Embryonic facial prominence (tissue), 1 donor: ENCODE measurements around the gene XYLT1.
"Not testable (repeated sequence)": the region's sequence is repeated elsewhere in the genome, so short reads cannot be mapped to it uniquely, and the experiment has no call there.

Source experiments
- DNase-seq: peaks from one replicate; pipeline ENCODE4 v3.0.0-alpha.2; 2016; ENCODE audit errors: extremely low spot score

The XYLT1 gene

DNA sequence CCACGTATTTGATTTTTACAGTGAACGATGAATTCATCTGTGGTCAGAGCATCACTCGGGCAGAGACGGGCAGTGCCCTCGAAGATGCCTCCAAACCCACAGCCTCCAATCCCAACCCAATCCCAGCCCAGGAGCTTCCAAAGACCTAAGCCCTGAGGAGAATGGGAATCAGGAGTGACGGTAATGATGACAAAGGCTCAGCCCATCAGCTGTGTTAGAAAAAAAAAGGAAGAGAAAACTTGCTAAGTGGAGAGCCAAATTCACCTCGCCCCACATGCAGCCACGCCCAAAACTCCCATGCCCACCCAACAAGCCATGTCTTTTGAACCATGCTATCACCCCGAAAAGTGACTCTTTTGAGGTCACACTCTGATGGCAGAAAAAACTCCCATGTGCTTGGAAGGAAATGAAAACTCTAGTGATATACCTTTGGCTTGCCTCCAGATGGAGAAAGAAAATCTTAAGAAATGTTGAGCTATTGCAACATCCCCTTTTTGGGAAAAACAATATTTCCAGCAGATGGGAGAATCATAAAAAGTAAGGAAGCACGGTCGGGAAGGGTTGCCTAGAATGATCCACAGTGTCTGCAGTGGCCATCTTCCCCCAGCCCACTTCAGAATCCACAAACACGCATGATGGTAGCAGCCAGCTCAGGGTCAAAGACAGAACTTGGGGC, 37.7 kb downstream of the XYLT1 start:
- DNase-seq, result no peak

DNA sequence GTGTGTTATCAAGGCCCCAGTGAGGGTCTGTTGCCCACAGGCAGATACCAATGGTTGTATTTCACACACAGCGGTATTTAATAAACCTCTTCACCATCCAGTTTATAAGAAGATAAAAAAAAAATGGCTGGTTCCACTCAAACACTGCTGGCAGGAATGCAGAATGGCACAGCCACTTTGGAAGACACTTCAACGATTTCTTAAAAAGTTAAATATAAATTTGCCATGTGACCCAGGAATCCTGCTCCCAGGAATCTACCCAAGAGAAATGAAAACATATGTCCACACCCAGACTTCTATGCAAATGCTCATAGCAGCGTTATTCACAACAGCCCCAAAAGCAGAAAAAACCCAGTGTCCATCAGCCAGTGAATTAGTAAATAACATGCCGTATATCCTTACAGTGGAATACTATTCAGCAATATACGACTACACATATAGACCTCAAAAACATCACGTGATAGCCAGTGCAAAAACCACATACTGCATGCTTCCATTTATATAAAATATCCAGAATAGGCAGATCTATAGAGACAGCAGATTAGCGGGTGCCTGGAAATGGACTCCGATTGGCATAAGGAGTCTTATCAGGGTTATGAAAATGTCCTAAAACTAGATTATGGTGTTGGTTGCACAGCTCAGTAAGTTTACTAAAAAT, 38.7 kb downstream of the XYLT1 start:
- DNase-seq, result no peak

DNA sequence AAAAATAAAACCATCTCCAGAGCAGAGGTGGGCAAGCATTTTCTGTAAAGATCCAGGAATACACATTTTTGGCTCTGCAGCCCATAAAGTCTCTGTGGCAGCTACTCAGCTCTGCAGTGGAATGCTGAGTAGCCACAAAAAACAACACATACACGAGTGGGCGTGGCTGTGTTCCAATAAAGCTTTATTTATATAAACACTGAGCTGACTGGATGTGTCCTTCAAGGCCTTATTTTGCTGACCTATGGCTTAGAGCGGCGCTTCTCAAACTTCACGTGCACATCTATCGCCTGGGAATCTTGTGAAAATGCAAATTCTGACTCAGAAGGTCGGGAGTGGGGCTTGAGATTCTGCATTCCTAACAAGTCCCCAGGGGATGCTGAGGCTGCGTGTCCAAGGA, 39.7 kb downstream of the XYLT1 start:
- DNase-seq, result no peak

DNA sequence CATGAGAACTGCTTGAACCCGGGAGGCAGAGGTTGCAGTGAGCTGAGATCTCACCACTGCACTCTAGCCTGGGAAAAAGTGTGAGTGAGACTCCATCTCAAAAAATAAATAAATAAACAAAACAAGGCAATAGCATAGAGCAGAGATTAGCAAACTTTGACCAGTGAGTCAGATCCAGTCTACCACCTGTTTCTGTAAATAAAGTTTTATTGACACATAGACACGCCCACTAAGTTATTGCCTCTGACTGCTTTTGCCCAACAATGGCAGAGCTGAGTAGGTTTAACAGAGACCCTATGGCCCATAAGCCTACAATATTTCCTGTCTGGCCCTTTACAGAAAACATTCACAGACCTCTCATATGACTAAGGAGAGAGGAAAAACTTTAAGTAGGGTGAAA, 44.3 kb downstream of the XYLT1 start:
- no peak for DNase-seq

DNA sequence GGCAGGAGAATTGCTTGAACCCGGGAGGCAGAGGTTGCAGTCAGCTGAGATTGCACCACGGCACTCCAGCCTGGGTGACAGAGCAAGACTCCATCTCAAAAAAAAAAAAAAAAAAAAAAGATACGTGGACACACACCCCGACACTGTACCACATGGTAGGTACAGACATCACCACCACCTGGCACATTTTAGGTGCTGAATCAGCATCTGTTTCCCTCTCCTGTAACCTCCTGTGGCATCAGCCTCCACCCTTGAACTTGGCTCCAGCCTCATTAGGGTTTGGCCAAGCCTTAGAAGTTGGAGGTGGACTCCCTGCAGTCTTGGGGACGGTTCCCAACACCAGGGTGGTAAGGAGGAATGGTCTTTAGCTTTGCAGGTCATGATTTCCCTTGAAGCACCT, 46.0 kb downstream of the XYLT1 start:
- DNase-seq, result no peak

DNA sequence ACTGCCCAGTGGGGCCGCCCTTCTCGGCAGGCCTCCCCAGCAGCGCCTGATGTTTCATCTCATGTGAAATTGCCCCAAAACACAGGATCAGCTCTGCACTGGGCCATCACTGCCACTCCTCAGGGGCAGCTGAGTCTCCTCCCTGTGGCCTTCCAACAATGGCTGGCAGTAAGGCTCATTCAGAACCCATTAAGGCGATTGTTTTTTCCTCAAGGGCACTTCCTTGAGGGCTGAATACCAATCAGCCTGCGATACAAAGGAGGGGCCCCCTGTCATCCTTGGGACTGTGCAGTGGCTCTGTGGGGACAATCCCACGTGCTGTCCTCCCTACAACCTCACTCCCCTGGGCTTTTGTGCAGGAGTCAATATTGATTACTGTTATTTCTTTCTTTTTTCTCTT, 47.5 kb downstream of the XYLT1 start:
- DNase-seq, result no peak

DNA sequence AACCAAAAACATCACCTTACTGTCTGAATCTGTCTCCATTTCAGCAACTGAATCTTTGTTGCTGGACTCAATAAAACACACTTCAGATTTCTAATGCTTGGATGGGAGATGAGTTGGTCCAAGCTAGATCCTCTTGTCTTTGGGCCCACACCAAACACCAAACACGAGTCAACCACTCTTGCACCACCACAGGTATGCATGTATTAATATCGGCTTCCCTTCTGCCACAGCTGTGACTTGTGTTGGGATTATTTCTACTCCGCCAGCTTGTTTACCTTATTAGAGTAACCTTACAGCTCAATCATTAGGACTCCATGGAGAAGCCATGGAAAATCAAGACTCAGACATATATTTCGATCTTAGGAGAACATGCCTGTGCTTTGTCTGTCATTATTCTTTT, 49.9 kb downstream of the XYLT1 start:
- no peak for DNase-seq

DNA sequence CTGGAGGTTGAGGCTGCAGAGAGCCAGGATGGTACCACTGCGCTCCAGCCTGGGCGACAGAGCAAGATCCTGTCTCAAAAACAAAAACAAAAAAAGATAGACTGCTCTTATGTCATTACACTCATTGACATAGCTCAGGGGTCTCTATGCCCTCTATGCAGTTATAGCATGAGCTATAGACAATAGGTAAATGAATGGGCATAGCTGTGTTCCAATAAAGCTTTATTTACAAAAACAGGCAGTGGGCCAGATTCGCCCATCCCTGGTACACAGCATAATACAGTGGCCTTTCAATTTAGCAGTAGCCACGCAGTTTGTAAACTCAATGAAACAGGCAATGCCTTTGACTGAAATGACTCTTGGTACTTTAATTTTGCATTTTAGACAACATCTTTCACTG, 51.5 kb downstream of the XYLT1 start:
- DNase-seq, result no peak

DNA sequence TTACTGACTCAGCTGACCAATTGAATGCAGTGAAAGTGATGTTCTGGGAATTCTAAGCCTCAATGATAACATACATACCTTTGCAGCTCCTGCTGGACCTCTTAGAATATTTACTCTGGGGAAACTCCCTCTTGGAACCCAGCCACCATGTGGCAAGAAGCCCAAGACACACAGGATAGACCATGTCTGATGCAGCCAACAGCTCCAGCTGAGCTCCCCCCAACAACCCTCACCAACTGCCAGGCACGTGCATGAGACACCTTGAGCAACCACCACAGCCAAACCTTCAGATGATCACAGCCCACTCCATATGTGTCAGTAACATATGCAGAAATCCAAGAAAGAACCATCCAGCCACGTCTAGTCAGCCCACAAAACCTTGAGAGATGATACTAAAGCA, 53.0 kb downstream of the XYLT1 start:
- no peak for DNase-seq

DNA sequence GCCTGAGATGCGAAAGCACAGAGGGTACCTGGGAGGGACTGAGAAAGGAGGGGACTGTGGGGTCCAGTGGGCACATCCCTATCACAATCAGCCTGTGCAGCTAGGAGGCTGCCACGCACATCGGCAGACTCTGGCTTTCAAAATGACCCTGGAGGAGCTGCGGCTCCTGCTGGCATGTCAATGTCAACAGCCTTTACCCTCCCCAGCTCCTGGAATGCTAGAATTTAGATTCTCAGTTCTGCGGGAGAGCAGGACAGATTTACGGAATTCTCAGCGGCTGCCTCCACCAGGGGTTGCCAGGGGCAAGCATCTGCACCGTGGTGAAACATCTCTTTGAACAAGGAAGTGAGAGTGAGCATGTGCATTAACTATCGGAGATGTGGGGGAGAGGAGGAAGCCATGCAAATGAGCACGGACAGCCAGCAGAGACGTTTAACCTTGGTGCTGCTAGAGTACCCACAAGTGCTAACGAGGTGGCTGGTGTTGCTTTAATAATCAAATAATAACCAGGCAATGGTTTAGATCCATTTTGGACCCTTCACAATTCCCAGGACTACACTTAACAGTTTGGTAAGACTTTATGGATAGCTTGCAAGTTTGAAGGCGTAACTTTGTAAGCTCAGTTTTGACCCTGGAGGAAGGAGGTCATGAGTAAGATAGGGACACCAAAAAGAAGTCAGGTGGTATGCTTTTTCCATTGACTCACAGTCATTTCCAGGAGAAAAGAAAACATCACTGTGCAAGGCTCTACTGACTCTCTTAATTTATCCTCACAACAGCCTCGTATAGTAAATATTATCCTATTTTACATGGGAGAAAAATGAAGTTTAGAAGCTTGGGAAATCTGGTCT, 54.1 kb downstream of the XYLT1 start:
- DNase-seq, result no peak

DNA sequence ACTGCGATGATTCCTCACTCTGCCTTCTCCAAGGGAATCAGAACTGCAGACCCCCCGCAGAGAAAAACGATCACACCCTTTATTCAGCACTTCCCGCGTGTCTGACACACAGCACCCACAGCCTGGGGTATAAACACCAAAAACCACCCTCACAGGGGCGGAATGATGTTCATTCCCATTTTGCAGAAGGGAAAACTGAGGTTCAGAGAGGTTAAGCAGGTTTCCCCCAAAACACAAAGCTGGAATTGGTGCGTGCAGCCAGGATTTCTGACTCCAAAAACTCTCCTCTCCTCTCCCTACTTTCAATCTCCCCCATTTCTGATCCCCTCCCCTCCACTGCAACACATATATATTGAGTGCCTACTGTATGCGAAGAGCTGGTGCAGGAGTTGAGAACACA, 55.8 kb downstream of the XYLT1 start:
- DNase-seq, result no peak

DNA sequence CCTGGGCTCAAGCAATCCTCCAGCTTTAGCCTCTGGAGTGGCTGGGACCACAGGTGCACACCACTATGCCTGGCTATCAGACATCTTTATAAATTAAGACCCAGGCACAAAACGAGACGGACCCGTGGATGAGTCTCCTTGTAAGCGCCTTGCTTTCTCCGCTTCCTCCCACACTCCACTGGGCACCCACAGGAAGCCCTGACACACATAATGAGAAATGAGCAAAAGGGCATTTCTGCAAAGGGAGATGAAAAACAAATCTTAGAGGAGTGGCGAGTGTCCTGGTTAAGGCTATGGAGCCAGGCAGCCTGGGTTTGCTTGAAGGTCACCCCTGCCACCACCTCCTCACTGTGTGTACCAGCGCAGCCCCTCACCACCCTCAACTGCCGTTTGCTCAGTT, 56.3 kb downstream of the XYLT1 start:
- DNase-seq, result no peak

DNA sequence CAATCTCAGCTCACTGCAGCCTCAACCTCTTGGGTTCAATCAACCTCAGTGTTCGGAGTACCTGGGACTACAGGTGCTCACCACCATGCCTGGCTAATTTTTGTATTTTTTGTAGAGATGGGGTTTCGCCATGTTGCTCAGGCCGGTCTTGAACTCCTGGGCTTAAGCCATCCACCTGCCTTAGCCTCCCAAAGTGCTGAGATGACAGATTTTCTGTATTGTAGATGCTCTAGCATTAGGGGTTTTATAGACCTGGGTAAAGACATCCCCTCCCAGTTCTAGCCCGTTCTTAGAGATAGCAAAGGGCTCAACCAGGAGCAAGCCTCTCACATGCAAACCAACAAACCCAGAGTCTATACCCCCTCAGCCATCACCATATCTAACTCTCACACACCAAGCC, 57.3 kb downstream of the XYLT1 start:
- DNase-seq, result no peak

DNA sequence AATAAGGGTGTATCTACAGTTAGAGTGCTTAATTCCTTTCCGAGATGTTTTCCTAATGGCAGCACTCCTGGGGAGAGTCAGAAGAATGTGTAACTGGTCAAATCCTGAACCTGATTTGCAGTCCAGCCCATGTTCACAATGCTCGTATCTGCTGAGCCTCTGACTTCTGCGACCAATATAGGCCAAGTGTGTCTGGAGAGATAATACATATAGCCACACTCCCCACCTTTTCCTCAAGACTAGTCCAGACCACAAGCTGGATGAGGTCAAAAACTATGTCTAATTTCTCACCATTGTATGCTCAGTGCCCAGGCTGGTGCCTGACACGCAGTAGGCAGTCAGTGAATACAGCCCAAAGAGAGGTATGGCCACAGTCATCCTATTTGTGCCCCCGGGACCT, 58.0 kb downstream of the XYLT1 start:
- DNase-seq, result no peak

DNA sequence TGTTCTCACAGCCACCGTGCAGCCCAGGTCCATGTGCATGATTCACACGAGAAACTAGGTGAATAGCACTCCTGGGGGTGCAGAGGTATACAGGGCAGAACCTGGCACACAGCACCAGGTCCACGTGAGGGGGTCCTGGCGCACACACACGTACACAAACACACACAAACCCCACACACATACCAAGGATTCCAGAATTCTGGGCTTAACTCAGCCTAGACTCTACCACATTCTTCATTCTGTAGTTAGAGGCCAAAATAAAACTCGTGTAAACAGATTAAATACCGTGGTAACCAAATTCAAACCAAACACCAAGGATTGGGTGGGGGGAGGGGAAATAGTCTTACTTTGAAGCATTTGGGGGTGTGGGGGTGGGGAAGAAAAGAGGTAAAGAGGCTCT, 58.5 kb downstream of the XYLT1 start:
- DNase-seq, result no peak

DNA sequence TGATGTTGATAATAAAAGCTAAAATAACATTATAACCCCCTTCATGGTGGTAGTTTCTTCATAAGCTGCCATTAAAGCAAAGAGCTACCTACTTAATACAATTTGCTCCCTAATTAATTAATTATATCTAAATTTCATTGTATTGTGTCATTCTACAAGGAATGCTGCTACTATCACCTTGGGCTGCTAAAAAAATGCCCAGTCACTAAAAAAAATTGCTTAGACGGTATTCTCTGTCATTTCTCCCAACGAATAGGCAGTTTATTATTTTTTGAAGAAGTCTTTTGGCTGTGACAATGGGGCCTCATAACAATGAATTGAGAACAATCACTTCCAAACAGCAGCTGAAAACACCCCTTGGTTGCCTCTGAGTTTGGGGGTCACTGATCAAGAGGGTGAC, 59.5 kb downstream of the XYLT1 start:
- DNase-seq, result no peak

DNA sequence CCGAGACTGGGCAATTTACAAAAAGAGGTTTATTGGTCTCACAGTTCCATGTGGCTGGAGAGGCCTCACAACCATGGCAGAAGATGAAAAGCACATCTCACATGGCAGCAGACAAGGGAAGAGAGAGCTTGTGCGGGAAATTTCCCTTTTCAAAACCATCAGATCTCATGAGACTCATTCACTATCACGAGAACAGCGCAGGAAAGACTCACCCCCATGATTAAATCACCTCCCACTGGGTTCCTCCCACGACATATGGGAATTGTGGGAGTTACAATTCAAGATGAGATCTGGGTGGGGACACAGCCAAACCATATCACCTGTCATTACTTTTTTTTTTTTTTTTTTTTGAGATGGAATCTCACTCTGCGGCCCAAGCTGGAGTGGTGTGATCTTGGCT, 60.4 kb downstream of the XYLT1 start:
- not testable (repeated sequence) for DNase-seq

DNA sequence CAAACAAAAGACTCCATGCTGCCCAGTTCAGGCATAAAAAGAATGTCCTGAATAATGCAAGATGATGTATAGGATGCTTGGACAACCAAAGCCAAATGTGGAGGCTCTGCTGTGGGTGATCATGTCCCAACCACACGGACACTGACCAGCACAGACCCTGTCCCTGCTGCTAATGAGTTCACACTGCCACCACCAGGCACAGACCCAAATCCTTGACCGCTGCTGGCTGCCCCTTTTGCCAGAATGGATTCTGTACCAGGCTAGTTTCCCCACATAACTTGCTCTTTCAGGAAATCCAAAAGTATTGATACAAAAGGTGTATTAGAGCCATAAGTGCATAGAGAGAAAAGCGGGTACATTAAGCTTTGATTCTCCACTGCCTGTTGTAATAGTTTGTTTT, 60.9 kb downstream of the XYLT1 start:
- DNase-seq, result no peak

DNA sequence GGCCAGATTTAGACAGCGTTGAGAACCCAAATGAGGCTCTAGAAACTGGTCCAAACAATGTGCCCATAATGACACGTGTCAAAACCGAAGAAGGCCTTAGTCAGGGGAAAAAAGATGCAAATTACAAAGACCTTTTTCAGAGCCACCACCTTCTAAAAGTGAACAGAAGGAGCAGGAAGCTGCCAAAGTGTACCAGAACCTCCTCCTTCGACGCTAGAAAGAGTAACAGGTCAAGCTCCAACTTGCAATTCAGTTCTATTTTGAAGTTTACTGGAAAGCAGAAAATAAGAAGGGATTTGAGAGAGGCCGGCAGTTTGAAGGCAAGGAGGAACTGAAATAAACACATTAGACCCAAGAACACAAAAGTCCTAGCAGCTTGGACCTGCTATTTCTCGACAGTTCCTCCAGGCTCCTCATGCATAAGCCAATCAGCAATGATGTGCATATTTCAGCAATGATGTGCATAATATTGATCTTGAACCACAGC, 61.8 kb downstream of the XYLT1 start:
- no peak for DNase-seq

DNA sequence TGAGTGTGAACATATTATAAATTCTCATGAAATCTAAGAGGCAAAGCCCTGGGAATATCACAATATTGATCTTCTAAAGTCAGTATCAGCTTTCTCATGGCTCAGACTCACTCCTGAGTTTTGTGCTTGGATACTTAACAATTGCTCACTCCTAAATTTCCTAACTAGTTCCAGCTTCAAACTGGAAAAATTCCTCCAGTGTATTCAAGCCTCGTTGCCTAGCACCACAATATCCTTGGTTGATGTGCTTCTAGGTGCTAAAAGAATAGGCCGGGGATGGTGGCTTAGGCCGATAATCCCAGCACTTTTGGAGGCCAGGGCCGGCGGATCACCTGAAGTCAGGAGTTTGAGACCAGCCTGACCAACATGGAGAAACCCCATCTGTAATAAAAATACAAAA, 62.5 kb downstream of the XYLT1 start:
- no peak for DNase-seq

DNA sequence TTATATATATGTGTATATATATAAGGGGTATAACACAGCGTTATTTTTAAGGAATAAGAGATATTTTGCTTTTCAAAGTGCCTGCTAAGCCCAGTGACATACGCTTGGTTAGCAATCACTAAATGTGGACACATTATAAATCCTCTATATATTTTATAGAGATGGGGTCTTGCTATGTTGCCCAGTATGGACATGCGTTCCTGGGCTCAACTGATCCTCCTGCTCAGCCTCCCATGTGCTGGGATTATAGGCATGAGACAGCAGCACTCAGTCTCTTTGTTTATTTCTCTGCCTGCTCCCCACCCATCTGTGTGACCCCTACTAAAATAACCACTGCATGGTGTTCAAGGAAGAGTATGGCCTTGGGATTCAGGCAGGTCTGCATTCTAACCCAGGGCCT, 63.4 kb downstream of the XYLT1 start:
- DNase-seq, result no peak

DNA sequence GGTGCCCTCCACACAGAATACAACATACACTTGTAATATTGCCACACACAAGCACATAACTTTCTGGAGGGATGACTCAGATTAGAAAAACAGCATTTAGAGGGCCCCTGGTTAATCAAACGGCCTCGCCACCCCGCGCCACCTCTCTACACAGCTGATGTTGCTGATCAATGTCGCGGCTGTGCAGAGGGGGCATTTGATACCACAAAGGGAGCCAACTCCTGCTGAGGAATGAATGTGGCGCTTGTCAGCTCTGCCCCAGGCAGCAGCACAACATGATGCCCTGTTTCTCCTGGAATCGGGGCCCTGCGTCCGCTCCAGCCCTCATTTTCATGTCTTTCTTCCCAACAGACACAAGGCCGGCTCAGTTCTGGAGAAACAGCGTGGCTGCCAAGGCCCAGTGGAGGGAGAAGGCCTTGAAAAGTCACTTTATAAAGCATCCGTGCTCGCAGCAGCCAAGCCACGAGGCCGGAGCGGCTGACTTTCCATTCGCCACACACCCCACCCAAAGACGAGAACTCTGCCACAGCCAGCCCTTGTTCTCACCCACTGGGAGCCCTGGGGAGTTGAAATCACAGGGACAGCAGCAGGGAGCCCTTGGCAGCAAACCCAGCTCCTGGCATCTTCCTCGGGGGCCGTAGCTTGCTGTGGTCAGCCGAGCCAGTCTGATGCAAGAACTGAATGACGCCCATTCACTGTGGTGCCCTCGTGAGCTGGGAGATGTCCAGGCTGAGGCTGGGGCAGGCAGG, 65.6 kb downstream of the XYLT1 start:
- DNase-seq, result no peak
